ENCODE results near the gene CA7.
A peak's percentile ranks its signal among the peaks of the same experiment; 100 is the strongest.

The CA7 gene

GRCh38 chr16:66880288-66881013 lies 36.2 kb downstream of the CA7 start, which contains the start of gene PDP2 (continued):
- no peak for TF ChIP-seq ZNF202 (tag by site-specific recombination; IDR thresholded peaks at IDR 0.05; ENCODE audit: borderline replicate concordance)
- TF ChIP-seq ZNF350 (tag by site-specific recombination; IDR thresholded peaks at IDR 0.05): no peak
- TF ChIP-seq ZNF518A (tag by site-specific recombination; conservative IDR thresholded peaks at IDR 0.05; ENCODE audit: low read depth): no peak
- TF ChIP-seq ZNF626 (tag by site-specific recombination; IDR thresholded peaks at IDR 0.05): no peak
- TF ChIP-seq INSM2 (tag by site-specific recombination; IDR thresholded peaks at IDR 0.05): 0 out of 2 replicates have a peak, but pooled peaks have one; percentile 2
- peak; percentile 92 for TF ChIP-seq PRDM10 (tag by site-specific recombination; IDR thresholded peaks at IDR 0.05)
- no peak for TF ChIP-seq OVOL3 (tag by site-specific recombination; IDR thresholded peaks at IDR 0.05)
- no peak for TF ChIP-seq ZNF747 (tag by site-specific recombination; IDR thresholded peaks at IDR 0.05)
- peak; percentile 97 for TF ChIP-seq GLIS2 (tag by site-specific recombination; IDR thresholded peaks at IDR 0.05)
- 0 out of 2 replicates have a peak, but pooled peaks have one; percentile 42 for TF ChIP-seq REPIN1 (tag by site-specific recombination; IDR thresholded peaks at IDR 0.05; ENCODE audit: low read depth)
- TF ChIP-seq ZNF175 (tag by site-specific recombination; IDR thresholded peaks at IDR 0.05): no peak
- TF ChIP-seq ZNF670 (tag by site-specific recombination; IDR thresholded peaks at IDR 0.05; ENCODE audit: low read depth): no peak
- peak; percentile 99 for TF ChIP-seq PATZ1 (tag by site-specific recombination; IDR thresholded peaks at IDR 0.05)
- no peak for TF ChIP-seq ZNF239 (tag by site-specific recombination; IDR thresholded peaks at IDR 0.05)
- TF ChIP-seq ZNF629 (tag by site-specific recombination; IDR thresholded peaks at IDR 0.05): 0 out of 2 replicates have a peak, but pooled peaks have one; percentile 9
- no peak for TF ChIP-seq ZNF449 (tag by site-specific recombination; IDR thresholded peaks at IDR 0.05)
- TF ChIP-seq SP7 (tag by site-specific recombination; IDR thresholded peaks at IDR 0.05): peak; percentile 56
- no peak for TF ChIP-seq ZNF366 (tag by site-specific recombination; conservative IDR thresholded peaks at IDR 0.05)
- no peak for TF ChIP-seq ZNF600 (tag by site-specific recombination; IDR thresholded peaks at IDR 0.05)
- no peak for TF ChIP-seq ZNF76 (tag by site-specific recombination; IDR thresholded peaks at IDR 0.05; ENCODE audit: borderline replicate concordance, low read depth)
- no peak for TF ChIP-seq ZNF184 (tag by site-specific recombination; IDR thresholded peaks at IDR 0.05)
- TF ChIP-seq SCRT1 (tag by site-specific recombination; IDR thresholded peaks at IDR 0.05; ENCODE audit: borderline replicate concordance): no peak
- no peak for TF ChIP-seq FEZF1 (tag by site-specific recombination; IDR thresholded peaks at IDR 0.05)
- TF ChIP-seq SP2 (tag by site-specific recombination; IDR thresholded peaks at IDR 0.05): peak; percentile 97

Measured in HEK293 (cell line).